AG04449 (cell line): Measurements from ENCODE around the gene TAF1A.

Experiments used
- CTCF ChIA-PET: fragments of 350-600 bp; formaldehyde crosslinking; extraction: SDS; loops from one replicate; lab custom pipeline; 2021; ENCODE audit warnings: antibody characterized with exemption; lab: Yijun Ruan, JAX
- POLR2A ChIA-PET: fragments of 400-600, 350-600 bp; formaldehyde crosslinking; extraction: SDS; loops from one replicate; lab custom pipeline; 2020; ENCODE audit warnings: antibody characterized with exemption, inconsistent platforms; lab: Yijun Ruan, JAX
- DNase-seq: peaks from one replicate; pipeline ENCODE4 v3.0.0-alpha.2; 2010; ENCODE audit warnings: low read depth, low spot score
- H3K4me3 ChIP-seq: 2 replicates; pipeline ENCODE4 v1.5.1; 2011; ENCODE audit warnings: low read depth, mild to moderate bottlenecking, control low read depth, low read length
- TF ChIP-seq, protein P1 (sequence below): IDR thresholded peaks from one replicate; pipeline ENCODE4 v1.5.1; 2011; ENCODE audit warnings: mild to moderate bottlenecking, moderate library complexity, low read length, control low read depth, inconsistent platforms; ENCODE audit not compliant: insufficient read depth; ENCODE audit errors: missing control alignments

TAF1A gene

DNA sequence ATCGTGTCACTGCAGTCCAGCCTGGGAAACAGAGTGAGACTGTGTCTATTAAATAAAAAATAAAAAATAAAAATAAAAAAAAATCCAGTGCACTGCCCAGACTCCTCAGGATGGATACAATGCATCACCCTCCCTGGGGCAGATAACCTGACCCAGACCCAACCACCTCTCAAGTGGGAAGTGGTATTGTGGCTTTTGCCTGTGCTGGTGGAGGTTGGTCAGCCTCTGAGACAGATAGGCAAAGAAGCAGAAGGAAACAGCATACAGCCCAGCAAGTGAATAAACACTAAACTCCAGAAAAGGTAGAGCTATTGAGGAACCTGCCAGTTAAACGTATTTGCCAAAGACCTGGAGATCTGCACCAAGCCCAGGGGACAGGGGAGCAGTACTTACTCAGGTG lies 63.8 kb downstream of the TAF1A start:
- H3K4me3 ChIP-seq: no peak overlapping the region
- CTCF ChIA-PET: no interaction called here
- TF ChIP-seq, protein P1, sequence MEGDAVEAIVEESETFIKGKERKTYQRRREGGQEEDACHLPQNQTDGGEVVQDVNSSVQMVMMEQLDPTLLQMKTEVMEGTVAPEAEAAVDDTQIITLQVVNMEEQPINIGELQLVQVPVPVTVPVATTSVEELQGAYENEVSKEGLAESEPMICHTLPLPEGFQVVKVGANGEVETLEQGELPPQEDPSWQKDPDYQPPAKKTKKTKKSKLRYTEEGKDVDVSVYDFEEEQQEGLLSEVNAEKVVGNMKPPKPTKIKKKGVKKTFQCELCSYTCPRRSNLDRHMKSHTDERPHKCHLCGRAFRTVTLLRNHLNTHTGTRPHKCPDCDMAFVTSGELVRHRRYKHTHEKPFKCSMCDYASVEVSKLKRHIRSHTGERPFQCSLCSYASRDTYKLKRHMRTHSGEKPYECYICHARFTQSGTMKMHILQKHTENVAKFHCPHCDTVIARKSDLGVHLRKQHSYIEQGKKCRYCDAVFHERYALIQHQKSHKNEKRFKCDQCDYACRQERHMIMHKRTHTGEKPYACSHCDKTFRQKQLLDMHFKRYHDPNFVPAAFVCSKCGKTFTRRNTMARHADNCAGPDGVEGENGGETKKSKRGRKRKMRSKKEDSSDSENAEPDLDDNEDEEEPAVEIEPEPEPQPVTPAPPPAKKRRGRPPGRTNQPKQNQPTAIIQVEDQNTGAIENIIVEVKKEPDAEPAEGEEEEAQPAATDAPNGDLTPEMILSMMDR: no peak
- POLR2A ChIA-PET: no interaction called here
- DNase-seq: no peak

DNA sequence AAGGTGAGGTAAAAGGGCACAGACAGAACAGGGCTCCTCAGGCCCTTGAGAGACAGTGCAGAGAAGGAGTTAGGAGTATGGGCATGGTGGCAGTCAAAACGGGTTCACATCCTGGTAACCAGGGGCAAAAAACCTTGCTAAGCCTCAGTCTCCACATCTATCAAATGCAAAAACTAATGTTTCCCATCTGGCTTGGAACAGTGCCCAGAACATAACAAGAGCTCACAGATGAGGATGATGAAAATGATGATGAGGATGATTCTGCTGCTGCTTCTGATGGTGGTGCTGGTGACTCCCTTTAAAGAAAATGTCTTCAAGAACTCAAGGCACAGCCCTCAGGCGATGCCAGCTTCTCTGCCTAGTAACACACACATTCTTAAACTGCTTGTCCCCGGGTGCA lies 65.9 kb downstream of the TAF1A start:
- DNase-seq: no peak
- no peak overlapping the region for H3K4me3 ChIP-seq
- CTCF ChIA-PET: no interaction called here
- TF ChIP-seq, protein P1: no peak
- POLR2A ChIA-PET: no interaction called here

DNA sequence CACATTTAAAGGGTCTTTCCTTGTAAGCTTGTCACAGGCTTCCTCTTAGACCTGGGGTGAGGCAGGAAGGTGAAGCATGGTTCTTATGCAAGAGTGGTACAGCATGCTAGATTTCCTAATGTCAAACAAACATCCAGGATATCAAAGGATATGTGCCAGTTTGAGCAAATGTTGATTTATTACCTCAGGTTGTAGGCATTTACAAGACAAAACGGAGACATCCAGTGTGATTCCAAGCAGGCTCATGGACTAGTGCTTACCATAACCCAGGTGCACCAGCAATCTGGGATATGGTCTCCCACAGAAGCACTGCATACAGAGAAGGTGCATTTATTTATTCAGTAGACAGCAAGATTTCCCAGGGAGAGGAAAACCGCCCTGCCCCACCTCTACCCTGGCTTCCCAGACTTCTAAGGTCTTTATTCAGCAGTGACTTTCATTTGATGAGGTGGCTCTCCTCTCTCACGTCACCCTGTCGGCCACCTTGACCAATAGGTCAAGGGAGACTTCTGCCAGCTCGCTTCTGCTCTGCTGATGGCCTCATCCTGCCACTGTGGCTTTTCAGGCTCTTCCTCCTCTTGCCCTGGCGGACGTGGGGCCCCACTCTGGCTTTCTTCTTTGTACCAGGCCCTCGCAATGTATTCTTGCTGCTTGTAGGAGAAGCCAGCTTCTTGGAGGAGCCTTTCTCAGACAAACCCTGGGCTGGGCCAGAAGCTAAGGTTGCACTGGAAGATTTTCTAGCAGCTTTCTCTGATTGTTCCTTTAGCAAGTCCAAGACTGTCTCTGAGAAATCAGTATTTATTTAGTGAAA lies 67.4 kb downstream of the TAF1A start:
- H3K4me3 ChIP-seq: no peak overlapping the region
- DNase-seq: no peak
- TF ChIP-seq, protein P1: no peak
- ChIA-PET POLR2A (no interaction called here), CTCF (no interaction called here)

DNA sequence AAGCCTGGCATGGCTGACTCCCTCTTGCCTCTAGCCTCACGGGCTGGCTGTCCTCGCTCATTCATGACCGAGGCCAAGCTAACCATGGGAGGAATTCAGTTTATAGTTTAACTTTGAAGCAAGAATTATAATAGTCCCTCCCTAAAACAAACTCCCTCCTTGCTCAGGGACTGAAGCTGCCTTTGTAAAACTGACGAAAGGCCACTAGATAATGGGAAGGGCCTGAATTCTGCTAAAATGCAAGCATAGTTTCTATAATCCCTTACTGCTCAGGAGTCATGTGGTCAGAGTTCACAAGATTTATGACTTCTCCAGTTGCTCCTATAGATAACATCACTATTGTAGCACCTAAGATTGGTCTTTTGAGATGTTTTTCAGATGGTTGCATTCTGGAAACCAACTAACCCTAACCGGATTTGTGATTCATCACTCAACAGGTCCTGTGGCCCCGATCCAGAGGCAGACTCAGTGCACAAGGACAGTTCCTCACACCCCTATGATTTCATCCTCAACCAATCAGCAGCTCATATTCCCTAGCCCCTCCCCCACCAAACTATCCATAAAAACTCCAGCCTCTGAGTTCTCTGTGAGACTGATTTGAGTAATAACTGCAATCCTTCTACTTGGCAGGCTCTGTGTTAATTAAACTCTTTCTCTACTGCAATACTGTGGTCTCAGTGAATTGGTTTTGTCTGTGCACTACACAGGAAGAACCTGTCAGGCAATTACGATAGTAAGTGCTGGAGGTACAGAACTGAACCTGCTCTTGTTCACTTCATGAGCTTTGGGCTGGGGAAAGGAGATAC lies 68.2 kb downstream of the TAF1A start:
- no peak for DNase-seq
- H3K4me3 ChIP-seq: no peak overlapping the region
- CTCF ChIA-PET: no interaction called here
- TF ChIP-seq, protein P1: no peak
- POLR2A ChIA-PET: no interaction called here
